Neural cell (in vitro differentiated cells): ENCODE results near the gene REEP1. TPM values are rescaled to one million over a fixed set of nuclear protein-coding genes. Genes with fewer than 3 reads are reported as not detected.

Source experiments
- H2AFZ ChIP-seq: fragments of 200-600, 300-800 bp; sonication (generic), shearing (Covaris generic); 2 replicates; pipeline ENCODE4 v1.6.0; 2014; ENCODE audit warnings: low read depth, mild to moderate bottlenecking, antibody characterized with exemption, low read length, moderate library complexity
- H3F3A ChIP-seq: fragments of 200-600 bp; shearing (Covaris generic); 2 replicates; pipeline ENCODE4 v1.6.1; 2016; ENCODE audit warnings: mild to moderate bottlenecking, moderate library complexity, mixed read lengths, antibody characterized with exemption, low read length; ENCODE audit not compliant: insufficient read depth, poor library complexity, severe bottlenecking
- H3K27ac ChIP-seq: fragments of 200-600, 300-800 bp; sonication (generic), shearing (Covaris generic); 2 replicates; pipeline ENCODE4 v1.5.1; 2014; ENCODE audit warnings: mild to moderate bottlenecking, low read length, moderate library complexity
- H3K27me3 ChIP-seq: fragments of 300-800, 200-600 bp; sonication (generic), shearing (Covaris generic); 2 replicates; pipeline ENCODE4 v1.6.0; 2014; ENCODE audit warnings: mild to moderate bottlenecking, low read depth, low read length, moderate library complexity; ENCODE audit not compliant: insufficient read depth
- H3K36me3 ChIP-seq: fragments of 300-800, 200-600 bp; sonication (generic), shearing (Covaris generic); 2 replicates; pipeline ENCODE4 v1.5.1; 2014; ENCODE audit warnings: mild to moderate bottlenecking, antibody characterized with exemption, low read length, moderate library complexity; ENCODE audit not compliant: insufficient read depth
- H3K4me2 ChIP-seq: fragments of 300-800, 200-600 bp; sonication (generic), shearing (Covaris generic); 2 replicates; pipeline ENCODE4 v1.6.0; 2014; ENCODE audit warnings: mild to moderate bottlenecking, low read length
- H3K4me3 ChIP-seq: fragments of 300-800, 200-600 bp; sonication (generic), shearing (Covaris generic); 2 replicates; pipeline ENCODE4 v1.5.1; 2014; ENCODE audit warnings: mild to moderate bottlenecking, low read length, moderate library complexity
- H3K79me2 ChIP-seq: fragments of 200-600 bp; shearing (Covaris generic); replicated peaks from 2 replicates; pipeline ENCODE4 v1.6.0; 2014; ENCODE audit warnings: mild to moderate bottlenecking, low read length, moderate library complexity; ENCODE audit not compliant: insufficient read depth
- H3K9ac ChIP-seq: fragments of 300-800, 200-600 bp; sonication (generic), shearing (Covaris generic); 2 replicates; pipeline ENCODE4 v1.6.1; 2016; ENCODE audit warnings: mild to moderate bottlenecking, low read length, mixed read lengths
- H3K9me2 ChIP-seq: fragments of 200-600 bp; shearing (Covaris generic); 2 replicates; pipeline ENCODE4 v1.6.1; 2016; ENCODE audit warnings: mild to moderate bottlenecking, low read length, mixed read lengths; ENCODE audit not compliant: insufficient read depth
- H3K9me3 ChIP-seq: fragments of 200-600, 300-800 bp; sonication (generic), shearing (Covaris generic); 2 replicates; pipeline ENCODE4 v1.6.1; 2016; ENCODE audit warnings: mild to moderate bottlenecking, mixed run types, low read length, moderate library complexity, mixed read lengths
- H4K20me1 ChIP-seq: fragments of 200-600 bp; shearing (Covaris generic); 2 replicates; pipeline ENCODE4 v1.6.1; 2016; ENCODE audit warnings: mild to moderate bottlenecking, mixed run types; ENCODE audit not compliant: insufficient read depth
- CTCF ChIP-seq: fragments of 450-650 bp; IDR thresholded peaks from 2 replicates; pipeline ENCODE4 v1.5.1; 2014; ENCODE audit warnings: antibody characterized with exemption, mild to moderate bottlenecking, moderate library complexity; ENCODE audit not compliant: poor library complexity, severe bottlenecking
- EP300 ChIP-seq: fragments of 450-650 bp; conservative IDR thresholded peaks from 2 replicates; pipeline ENCODE4 v1.6.1; 2014; ENCODE audit warnings: antibody characterized with exemption, mild to moderate bottlenecking, moderate library complexity; ENCODE audit not compliant: poor library complexity, severe bottlenecking
- EZH2 ChIP-seq: fragments of 200-600, 300-800 bp; shearing (Covaris generic), sonication (generic); IDR thresholded peaks from 2 replicates; pipeline ENCODE4 v1.6.1; 2014; ENCODE audit warnings: antibody characterized with exemption, low read length, borderline replicate concordance, mild to moderate bottlenecking; ENCODE audit not compliant: insufficient read depth, poor library complexity, severe bottlenecking
- MXI1 ChIP-seq: fragments of 450-650 bp; conservative IDR thresholded peaks from 2 replicates; pipeline ENCODE4 v1.6.1; 2014; ENCODE audit warnings: antibody characterized with exemption, mild to moderate bottlenecking; ENCODE audit not compliant: poor library complexity, severe bottlenecking
- POLR2AphosphoS5 ChIP-seq: IDR thresholded peaks from 2 replicates; pipeline ENCODE4 v1.6.1; 2012
- REST ChIP-seq: IDR thresholded peaks from 2 replicates; pipeline ENCODE4 v1.6.1; 2012; ENCODE audit warnings: borderline replicate concordance
- TAF1 ChIP-seq: IDR thresholded peaks from 2 replicates; pipeline ENCODE4 v1.6.1; 2012; ENCODE audit warnings: low read depth
- polyA minus RNA-seq: library from RNA; depleted of rRNA, polyadenylated mRNA; stranded (reverse); fragments of >200 nt; gene quantifications from 2 replicates; pipeline ENCODE4 v1.2.3, GENCODE V29; 2014
- polyA plus RNA-seq: library from polyadenylated mRNA; depleted of rRNA; stranded (reverse); fragments of >200 nt; gene quantifications from 2 replicates; pipeline ENCODE4 v1.2.3, GENCODE V29; 2014

REEP1 gene
- polyA plus RNA-seq (111 and 121 TPM in 2 replicates), polyA minus RNA-seq (173 and 211 TPM in 2 replicates)

GRCh38 chr2:86337244-86337835 is at the start of gene REEP1:
REEP1 (minus strand) TSS chr2:86337626; CDS start chr2:86337510, 116 bp downstream.
- Histone ChIP-seq H3K9me3 (no peaks in the 10 kb centered on the region), H2AFZ (peak within 1 kb of the TSS; percentile 69), H3K4me2 (peak within 1 kb of the TSS; percentile 100), H4K20me1 (no peaks in the 10 kb centered on the region), H3K27me3 (peaks cover 12% of the 10 kb centered on the region), H3K9ac (peak within 1 kb of the TSS; percentile 95), H3K4me3 (peak within 1 kb of the TSS; percentile 97), H3K9me2 (no peaks in the 10 kb centered on the region), H3K27ac (peak within 1 kb of the TSS; percentile 90), H3K36me3 (no peaks in the 10 kb centered on the region), H3F3A (peaks cover 4% of the 10 kb centered on the region), H3K79me2 (peaks cover 22% of the 10 kb centered on the region)
- TF ChIP-seq POLR2AphosphoS5, result peak; percentile 79
- TF ChIP-seq EP300, result no peak
- no peak for TF ChIP-seq CTCF
- no peak for TF ChIP-seq EZH2
- no peak for TF ChIP-seq TAF1

GRCh38 chr2:86383844-86384243 is 46.4 kb upstream of the REEP1 start:
- no peak overlapping the region for H3K4me3 ChIP-seq
- H2AFZ ChIP-seq, result no peak overlapping the region
- H3K36me3 ChIP-seq, result no peaks in the 10 kb centered on the region
- H3F3A ChIP-seq, result no peaks in the 10 kb centered on the region
- H3K27ac ChIP-seq, result no peak overlapping the region
- no peaks in the 10 kb centered on the region for H3K27me3 ChIP-seq
- no peaks in the 10 kb centered on the region for H3K9me2 ChIP-seq
- H3K79me2 ChIP-seq, result no peaks in the 10 kb centered on the region
- H4K20me1 ChIP-seq, result no peaks in the 10 kb centered on the region
- H3K9me3 ChIP-seq, result no peaks in the 10 kb centered on the region
- no peak overlapping the region for H3K4me2 ChIP-seq
- H3K9ac ChIP-seq, result no peak overlapping the region
- TF ChIP-seq POLR2AphosphoS5 (no peak), EZH2 (no peak), CTCF (no peak), REST (no peak), EP300 (no peak), TAF1 (no peak), MXI1 (no peak)
